Parathyroid adenoma (tissue), 2 donors: ENCODE results near the gene C3orf38.

ENCODE experiments used
- H2AFZ ChIP-seq: fragments of 300-600 bp; sonication (generic); one replicate; pipeline ENCODE4 v1.7.0; 2017; ENCODE audit warnings: antibody characterized with exemption, mild to moderate bottlenecking
- H3K27ac ChIP-seq: fragments of 300-600 bp; sonication (generic); one replicate; pipeline ENCODE4 v1.7.0; 2017
- H3K27me3 ChIP-seq: fragments of 300-600 bp; sonication (generic); one replicate; pipeline ENCODE4 v1.7.0; 2017; ENCODE audit warnings: low read length; ENCODE audit not compliant: control insufficient read depth, insufficient read depth
- H3K36me3 ChIP-seq: fragments of 300-600 bp; sonication (generic); one replicate; pipeline ENCODE4 v1.7.0; 2017; ENCODE audit warnings: low read length; ENCODE audit not compliant: control insufficient read depth, insufficient read depth
- H3K4me1 ChIP-seq: fragments of 300-600 bp; sonication (generic); one replicate; pipeline ENCODE4 v1.7.0; 2017; ENCODE audit warnings: control low read depth
- H3K4me2 ChIP-seq: fragments of 300-600 bp; sonication (generic); one replicate; pipeline ENCODE4 v1.7.0; 2017; ENCODE audit warnings: low read length
- H3K4me3 ChIP-seq: fragments of 300-600 bp; sonication (generic); one replicate; pipeline ENCODE4 v1.7.0; 2017; ENCODE audit warnings: low read depth, low read length
- H3K79me2 ChIP-seq: fragments of 300-600 bp; sonication (generic); one replicate; pipeline ENCODE4 v1.7.0; 2017; ENCODE audit warnings: control low read depth
- H3K9ac ChIP-seq: fragments of 300-600 bp; sonication (generic); one replicate; pipeline ENCODE4 v1.7.0; 2017; ENCODE audit warnings: mild to moderate bottlenecking
- H3K9me3 ChIP-seq: fragments of 300-600 bp; sonication (generic); one replicate; pipeline ENCODE4 v1.7.0; 2017; ENCODE audit warnings: low read length; ENCODE audit not compliant: control insufficient read depth
- CTCF ChIP-seq: fragments of 300-600 bp; sonication (generic); IDR thresholded peaks from one replicate; pipeline ENCODE4 v1.7.0; 2017; ENCODE audit warnings: antibody characterized with exemption, mild to moderate bottlenecking
- donor health status: primary hyperparathyroidism.

C3orf38 gene

GRCh38 chr3:88149509-88150362, at the start of gene C3orf38:
TSS of gene C3orf38 (plus strand) at chr3:88149959. CDS start at chr3:88150053, 94 bp downstream.
- Histone ChIP-seq H3K79me2 (peaks cover 10% of the 10 kb centered on the region), H3K4me2 (peak within 1 kb of the TSS; percentile 87), H3K9ac (peak within 1 kb of the TSS; percentile 59), H2AFZ (peak within 1 kb of the TSS; percentile 89), H3K27ac (peak within 1 kb of the TSS; percentile 94), H3K4me3 (peak within 1 kb of the TSS; percentile 94), H3K36me3 (no peaks in the 10 kb centered on the region), H3K27me3 (no peaks in the 10 kb centered on the region), H3K4me1 (peaks cover 5% of the 10 kb centered on the region), H3K9me3 (no peaks in the 10 kb centered on the region)
- TF ChIP-seq CTCF: no peak

GRCh38 chr3:88101142-88101541, 48.6 kb upstream of the C3orf38 start:
- Histone ChIP-seq H3K9me3 (no peaks in the 10 kb centered on the region), H3K4me2 (no peak overlapping the region), H3K4me1 (no peaks in the 10 kb centered on the region), H3K79me2 (no peaks in the 10 kb centered on the region), H3K9ac (no peak overlapping the region), H3K4me3 (no peak overlapping the region), H3K27ac (no peak overlapping the region), H3K27me3 (no peaks in the 10 kb centered on the region), H3K36me3 (no peaks in the 10 kb centered on the region), H2AFZ (no peak overlapping the region)
- TF ChIP-seq CTCF: no peak

- H3K36me3 ChIP-seq: no peaks in the 10 kb centered on the region
- H2AFZ ChIP-seq: no peak overlapping the region
- H3K4me2 ChIP-seq: no peak overlapping the region
- no peak overlapping the region for H3K27ac ChIP-seq
- H3K9ac ChIP-seq: no peak overlapping the region
- H3K27me3 ChIP-seq: no peaks in the 10 kb centered on the region
- no peak overlapping the region for H3K4me3 ChIP-seq
- H3K4me1 ChIP-seq: no peaks in the 10 kb centered on the region
- H3K79me2 ChIP-seq: no peaks in the 10 kb centered on the region
- H3K9me3 ChIP-seq: no peaks in the 10 kb centered on the region
- TF ChIP-seq CTCF: no peak
These were observed 44.4 kb upstream of the C3orf38 start for GRCh38 chr3:88105325-88105724.

GRCh38 chr3:88112289-88112688, 37.5 kb upstream of the C3orf38 start:
- Histone ChIP-seq H3K27ac (no peak overlapping the region), H3K4me1 (no peaks in the 10 kb centered on the region), H3K4me3 (no peak overlapping the region), H3K36me3 (no peaks in the 10 kb centered on the region), H3K9ac (no peak overlapping the region), H3K4me2 (no peak overlapping the region), H2AFZ (no peak overlapping the region), H3K79me2 (peaks cover 6% of the 10 kb centered on the region), H3K9me3 (no peaks in the 10 kb centered on the region), H3K27me3 (no peaks in the 10 kb centered on the region)
- no peak for TF ChIP-seq CTCF
